NB4 (cell line): ENCODE data around the gene LRRC14B.
"Not testable (repeated sequence)": the region's sequence is repeated elsewhere in the genome, so short reads cannot be mapped to it uniquely, and the experiment has no call there.

Experiments
- DNase-seq: peaks from one replicate; pipeline ENCODE4 v3.0.0; 2010; ENCODE audit warnings: low read depth
- H3K4me3 ChIP-seq: one replicate; pipeline ENCODE4 v1.5.1; 2011; ENCODE audit warnings: mild to moderate bottlenecking, low read depth, low read length, moderate library complexity
- MAX ChIP-seq: IDR thresholded peaks from 2 replicates; pipeline ENCODE4 v1.6.1; 2011; ENCODE audit warnings: low read depth, low read length
- MYC ChIP-seq: IDR thresholded peaks from 2 replicates; pipeline ENCODE4 v1.6.1; 2011; ENCODE audit warnings: low read depth, low read length
- POLR2A ChIP-seq: IDR thresholded peaks from 2 replicates; pipeline ENCODE4 v1.6.1; 2011; ENCODE audit warnings: mild to moderate bottlenecking; ENCODE audit not compliant: insufficient read length; ENCODE audit errors: extremely low read depth
- TF ChIP-seq, protein P1 (sequence below): IDR thresholded peaks from one replicate; pipeline ENCODE4 v1.5.1; 2012; ENCODE audit warnings: low read depth, low read length

Gene LRRC14B

GRCh38 chr5:231661-232060 lies 40.4 kb downstream of the LRRC14B start:
- DNase-seq: no peak
- TF ChIP-seq MYC (no peak), POLR2A (no peak)
- H3K4me3 ChIP-seq: no peak overlapping the region

DNA sequence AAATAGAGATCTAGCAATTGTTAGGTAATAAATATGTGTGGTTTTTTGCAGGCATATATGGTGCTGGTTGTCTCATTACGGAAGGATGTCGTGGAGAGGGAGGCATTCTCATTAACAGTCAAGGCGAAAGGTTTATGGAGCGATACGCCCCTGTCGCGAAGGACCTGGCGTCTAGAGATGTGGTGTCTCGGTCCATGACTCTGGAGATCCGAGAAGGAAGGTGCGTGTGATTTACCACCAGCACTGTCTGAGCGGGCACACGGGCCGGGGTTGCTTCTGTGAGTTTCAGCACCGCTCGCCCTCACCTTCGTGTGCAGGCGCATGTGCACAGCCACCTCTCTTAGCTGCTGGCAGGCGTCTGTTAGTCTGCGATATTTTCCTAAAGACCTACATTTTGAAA lies 42.1 kb downstream of the LRRC14B start:
- not testable (repeated sequence) for DNase-seq, H3K4me3 ChIP-seq

- TF ChIP-seq POLR2A (no peak), MAX (no peak), MYC (no peak)
- TF ChIP-seq, protein P1, sequence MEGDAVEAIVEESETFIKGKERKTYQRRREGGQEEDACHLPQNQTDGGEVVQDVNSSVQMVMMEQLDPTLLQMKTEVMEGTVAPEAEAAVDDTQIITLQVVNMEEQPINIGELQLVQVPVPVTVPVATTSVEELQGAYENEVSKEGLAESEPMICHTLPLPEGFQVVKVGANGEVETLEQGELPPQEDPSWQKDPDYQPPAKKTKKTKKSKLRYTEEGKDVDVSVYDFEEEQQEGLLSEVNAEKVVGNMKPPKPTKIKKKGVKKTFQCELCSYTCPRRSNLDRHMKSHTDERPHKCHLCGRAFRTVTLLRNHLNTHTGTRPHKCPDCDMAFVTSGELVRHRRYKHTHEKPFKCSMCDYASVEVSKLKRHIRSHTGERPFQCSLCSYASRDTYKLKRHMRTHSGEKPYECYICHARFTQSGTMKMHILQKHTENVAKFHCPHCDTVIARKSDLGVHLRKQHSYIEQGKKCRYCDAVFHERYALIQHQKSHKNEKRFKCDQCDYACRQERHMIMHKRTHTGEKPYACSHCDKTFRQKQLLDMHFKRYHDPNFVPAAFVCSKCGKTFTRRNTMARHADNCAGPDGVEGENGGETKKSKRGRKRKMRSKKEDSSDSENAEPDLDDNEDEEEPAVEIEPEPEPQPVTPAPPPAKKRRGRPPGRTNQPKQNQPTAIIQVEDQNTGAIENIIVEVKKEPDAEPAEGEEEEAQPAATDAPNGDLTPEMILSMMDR: no peak
- DNase-seq: no peak
- H3K4me3 ChIP-seq: no peak overlapping the region
Measured at GRCh38 chr5:234450-234849, 43.2 kb downstream of the LRRC14B start.

DNA sequence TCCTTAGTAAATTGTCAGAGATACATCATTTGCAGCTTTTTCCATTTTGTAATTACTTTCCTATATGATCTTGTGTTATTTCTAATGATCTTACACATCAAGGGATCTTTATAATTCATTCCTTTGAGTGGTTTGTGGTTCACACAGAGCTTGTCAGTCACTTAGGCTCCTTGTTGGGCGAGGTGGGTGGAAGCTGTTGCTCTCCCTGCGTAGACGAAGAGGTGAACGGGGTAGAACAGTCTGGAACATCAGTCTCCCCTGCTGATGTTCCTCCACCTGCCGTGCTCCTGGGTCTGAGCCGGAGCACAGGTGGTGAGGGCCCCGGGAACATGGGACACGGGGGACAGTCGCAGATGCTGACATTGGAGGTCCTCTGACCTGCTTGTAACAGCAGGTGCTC lies 44.2 kb downstream of the LRRC14B start:
- not testable (repeated sequence) for H3K4me3 ChIP-seq, DNase-seq

DNA sequence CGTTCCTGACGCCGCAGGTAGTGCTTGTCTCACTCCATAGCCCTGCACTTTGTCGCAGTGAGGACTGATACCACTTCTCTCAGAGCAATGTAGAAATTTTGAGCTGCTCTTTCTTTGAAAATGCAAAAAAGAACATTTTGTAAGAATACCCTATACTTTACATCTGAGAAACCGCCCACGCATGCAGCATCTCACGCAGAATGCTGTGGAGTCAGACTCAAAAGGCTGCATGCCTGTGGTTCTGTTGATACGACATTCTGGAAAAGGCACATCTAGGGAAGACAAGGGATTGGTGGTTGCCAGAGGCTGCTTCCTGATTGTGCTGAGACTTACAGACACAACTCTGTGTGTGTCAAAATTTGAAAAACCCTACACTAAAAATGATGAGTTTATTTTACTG lies 46.6 kb downstream of the LRRC14B start:
- DNase-seq, H3K4me3 ChIP-seq: not testable (repeated sequence)

GRCh38 chr5:240550-240949 lies 49.3 kb downstream of the LRRC14B start:
- not testable (repeated sequence) for H3K4me3 ChIP-seq, DNase-seq

GRCh38 chr5:241045-241669 lies 49.9 kb downstream of the LRRC14B start:
- H3K4me3 ChIP-seq, DNase-seq: not testable (repeated sequence)

DNA sequence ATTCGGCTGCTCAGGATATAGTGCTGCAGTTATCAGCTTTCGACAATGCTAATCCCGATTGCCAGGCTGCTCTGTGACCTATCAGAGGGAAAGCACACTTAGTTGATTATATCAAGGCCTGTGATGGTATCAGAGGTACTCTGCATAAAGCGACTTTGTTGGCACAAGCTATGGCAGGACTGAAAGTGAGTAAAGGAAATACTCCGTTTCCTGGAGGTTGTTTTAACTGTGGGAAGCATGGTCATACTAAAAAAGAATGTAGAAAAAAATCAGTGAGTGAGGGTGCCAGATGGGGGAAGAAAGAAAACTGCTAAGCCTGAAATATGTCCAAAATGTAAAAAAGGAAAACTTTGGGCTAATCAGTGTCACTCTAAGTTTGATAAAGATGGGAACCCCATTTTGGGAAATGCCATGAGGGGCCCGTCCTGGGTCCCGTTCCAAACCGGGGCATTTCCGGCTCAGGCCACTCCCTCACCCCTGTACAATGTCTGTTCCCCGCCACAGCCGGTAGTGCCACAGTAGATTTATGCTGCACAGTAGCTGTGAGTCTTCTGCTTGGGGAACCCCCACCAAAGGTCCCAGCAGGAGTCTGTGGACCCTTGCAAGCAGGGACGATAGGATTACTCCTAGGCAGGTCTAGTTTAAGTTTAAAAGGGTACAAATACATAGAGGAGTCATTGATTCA lies 52.5 kb downstream of the LRRC14B start:
- not testable (repeated sequence) for DNase-seq, H3K4me3 ChIP-seq

DNA sequence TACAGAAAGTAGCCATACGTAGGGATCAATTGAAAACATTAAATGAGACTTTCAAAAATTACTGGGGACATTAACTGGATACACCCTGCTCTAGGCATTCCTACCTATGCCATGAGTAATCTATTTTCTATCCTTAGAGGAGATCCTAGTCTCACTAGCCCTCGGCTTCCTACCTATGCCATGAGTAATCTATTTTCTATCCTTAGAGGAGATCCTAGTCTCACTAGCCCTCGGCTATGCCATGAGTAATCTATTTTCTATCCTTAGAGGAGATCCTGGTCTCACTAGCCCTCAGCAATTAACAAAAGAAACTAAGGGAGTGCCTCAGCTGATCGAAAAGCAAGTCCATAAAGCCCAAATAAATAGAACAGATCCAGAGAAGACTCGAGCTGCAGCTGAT lies 54.4 kb downstream of the LRRC14B start:
- not testable (repeated sequence) for DNase-seq, H3K4me3 ChIP-seq
